Renal cortical epithelial cell (primary cell): Measurements from ENCODE around the gene UBE2QL1. TPM values are rescaled to one million over a fixed set of nuclear protein-coding genes. Genes with fewer than 3 reads are reported as not detected.

Experiments
- DNase-seq: peaks from one replicate; pipeline ENCODE4 v3.0.0-alpha.2; 2011; ENCODE audit warnings: low read depth
- total RNA-seq: library from RNA; depleted of rRNA; stranded (reverse); fragments of >200 nt; gene quantifications from 2 replicates; pipeline ENCODE4 v1.2.3, GENCODE V29; 2014

UBE2QL1 gene
- total RNA-seq, 1 donor from 2014 or later, result not detected

DNA sequence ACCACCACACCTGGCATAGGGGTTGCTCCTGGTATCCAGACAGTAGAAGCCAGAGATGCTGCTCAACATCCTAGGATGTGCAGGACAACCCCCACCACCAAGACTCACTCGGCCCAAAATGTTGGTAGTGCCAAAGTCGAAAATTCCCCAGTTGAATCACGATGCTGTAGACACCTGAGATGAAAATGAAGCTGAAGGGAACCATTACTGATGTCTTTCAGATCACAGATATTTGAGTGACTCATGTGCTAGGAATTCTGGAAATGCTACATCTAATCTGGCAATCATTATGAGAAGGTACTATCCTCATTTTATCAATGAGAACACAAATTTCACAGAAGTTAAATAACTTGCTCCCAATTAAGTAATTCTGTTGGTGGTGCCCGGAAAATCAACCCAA lies 21.0 kb upstream of the UBE2QL1 start:
- no peak for DNase-seq

DNA sequence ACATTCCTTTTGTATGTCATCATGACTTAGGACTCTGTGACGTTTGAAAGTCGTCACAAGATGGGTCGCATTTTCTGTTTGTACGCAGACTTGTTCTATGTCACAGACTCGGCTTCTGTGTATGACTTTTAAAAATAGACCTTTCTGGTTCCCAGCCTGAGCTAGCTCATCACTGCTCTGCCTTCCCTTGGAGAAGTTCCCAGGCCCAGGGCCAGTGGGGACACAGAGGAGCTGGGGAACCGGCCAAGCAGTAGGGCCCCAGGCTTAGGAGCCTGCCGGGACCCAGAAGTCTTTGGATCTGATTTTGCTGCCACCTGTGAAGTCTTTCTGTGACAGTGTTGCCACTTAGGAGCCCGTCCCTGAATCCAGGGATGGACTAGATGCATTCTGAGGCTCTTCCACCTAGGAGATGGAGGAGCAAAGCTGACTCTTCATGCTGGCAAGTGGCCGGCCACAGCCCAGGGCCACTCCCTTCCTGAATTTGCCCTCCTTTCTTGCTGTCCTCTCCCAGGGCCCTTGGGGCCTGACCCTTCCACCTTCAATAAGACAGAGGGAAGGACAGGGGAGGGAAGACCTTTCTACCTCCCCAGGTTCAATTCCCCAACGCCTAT lies 18.1 kb upstream of the UBE2QL1 start:
- DNase-seq, result no peak

DNA sequence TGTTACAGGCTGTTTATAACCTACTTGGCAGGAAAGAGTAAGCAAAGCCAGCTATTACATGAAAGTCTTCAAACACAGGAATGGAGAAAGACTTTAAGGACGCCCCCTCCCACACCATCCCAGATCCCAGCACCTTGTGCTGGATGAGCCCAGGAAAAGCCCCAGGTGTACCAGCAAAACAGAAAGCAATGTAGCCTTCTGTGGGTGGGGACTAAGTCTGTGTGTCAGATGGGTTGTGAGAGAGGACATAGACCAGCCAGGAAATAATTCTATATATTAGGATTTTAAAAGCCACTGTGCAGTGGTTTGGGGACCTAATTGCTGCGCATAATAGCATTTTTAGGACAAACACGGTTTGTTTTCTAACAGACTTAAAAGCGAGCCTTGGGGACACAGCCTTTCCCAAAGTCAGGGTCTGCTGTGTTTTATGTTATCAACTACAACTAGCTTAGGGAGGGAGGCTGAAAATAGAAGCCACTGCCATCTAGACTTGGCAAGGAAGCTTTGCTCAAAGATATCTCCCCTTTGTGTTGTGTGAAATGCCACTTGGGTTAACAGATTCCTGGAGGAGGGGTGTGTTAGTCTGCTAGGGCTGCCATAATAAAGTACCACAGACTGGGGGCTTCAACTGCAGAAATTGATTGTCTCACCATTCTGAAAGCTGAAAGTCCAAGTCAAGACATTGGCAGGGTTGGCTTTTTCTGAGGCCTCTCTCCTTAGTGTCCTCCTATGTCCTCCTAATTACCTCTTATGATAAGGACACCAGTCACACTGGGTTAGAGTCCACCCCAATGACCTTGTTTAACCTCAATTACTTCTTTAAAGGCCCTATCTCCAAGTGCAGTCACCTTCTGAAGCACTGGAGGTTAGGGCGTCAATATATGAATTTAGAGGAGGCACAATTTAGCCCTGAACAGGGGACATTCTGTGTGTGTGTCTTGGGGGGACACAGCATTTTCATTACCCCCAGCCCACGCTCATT lies 17.2 kb upstream of the UBE2QL1 start:
- no peak for DNase-seq

DNA sequence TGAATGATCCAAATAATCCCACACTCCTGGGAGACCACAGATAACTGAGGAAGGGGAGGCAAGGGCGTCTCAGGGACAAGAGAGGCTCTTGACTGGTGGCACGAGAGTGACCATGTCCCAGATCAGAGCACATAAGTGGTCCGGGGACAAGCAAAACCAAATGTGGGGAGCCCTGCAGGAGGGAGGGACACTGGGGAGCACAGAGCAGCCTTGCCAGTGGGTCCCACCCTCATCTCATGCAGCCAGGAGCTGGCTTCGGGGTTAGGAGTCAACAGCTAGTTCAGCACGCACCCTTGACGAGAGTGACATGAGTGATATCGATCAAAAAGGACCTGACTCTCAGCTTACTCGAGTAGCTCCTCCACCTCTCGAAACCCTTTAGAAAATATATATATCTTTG lies 16.5 kb upstream of the UBE2QL1 start:
- no peak for DNase-seq

DNA sequence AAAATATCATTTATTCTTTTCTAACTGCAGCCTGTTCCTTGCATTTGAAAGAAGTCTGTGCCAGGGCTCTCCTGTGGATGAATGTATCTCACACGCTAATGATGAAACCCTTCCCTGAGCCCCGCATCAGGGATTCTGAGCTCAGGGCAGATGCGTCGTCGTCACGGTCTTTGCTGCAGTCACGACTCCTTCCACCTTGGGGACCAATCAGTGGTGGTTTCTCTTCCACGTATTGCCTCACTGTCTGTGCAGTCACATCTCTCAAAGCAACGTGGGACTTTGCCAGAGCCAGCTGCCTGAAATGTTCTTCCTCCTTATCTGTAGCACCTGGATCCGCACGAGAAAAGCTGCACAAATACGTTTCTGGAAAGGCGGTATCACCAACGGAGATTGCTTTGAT lies 13.9 kb upstream of the UBE2QL1 start:
- DNase-seq, result no peak

DNA sequence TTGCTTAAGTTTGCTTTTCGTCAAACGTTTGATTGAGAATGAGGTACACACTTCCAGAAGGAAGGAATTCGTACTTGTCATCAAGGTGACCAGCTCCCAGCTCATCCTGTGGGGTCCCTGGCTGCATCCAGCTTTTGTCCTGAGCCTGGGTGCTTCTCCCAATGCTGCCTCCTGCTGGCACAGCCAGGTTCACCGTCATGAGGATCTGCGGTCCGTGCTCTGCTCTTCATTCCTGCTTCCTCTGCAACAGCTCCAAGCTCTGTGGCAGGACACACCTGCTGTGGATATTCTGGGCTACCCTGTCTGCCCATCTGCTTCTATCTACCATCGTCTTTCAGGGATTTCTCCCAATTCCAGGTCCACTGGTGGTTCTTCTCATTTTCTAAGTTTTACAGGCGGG lies 13.3 kb upstream of the UBE2QL1 start:
- DNase-seq, result no peak

DNA sequence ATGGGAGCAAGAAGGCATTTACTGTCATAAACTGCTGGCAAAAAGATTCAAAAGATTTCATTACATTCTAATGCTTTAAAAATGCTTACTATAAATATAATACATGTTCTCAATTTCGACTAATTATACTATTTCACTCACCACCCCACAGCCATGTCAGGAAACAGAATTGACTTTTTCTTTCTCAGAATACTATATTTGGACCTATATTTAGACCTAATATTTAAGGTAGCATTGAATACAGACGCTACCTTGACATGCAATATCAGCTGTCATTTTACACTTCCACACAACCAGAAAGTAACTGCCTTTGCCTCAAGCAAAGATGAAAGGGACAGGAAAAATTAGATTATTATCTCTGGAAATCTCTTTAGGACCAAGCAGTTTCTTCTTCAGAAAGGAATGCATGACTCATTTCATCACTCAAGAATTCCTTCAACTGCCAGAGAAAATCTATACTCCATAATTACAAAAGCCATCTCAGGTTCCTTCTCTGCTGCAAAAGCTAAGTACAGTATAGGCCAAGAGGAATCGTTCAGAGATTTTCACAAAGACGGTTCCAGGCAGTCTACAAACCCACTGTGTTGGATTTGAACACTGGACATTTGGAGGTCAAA lies 11.8 kb upstream of the UBE2QL1 start:
- DNase-seq, result no peak

DNA sequence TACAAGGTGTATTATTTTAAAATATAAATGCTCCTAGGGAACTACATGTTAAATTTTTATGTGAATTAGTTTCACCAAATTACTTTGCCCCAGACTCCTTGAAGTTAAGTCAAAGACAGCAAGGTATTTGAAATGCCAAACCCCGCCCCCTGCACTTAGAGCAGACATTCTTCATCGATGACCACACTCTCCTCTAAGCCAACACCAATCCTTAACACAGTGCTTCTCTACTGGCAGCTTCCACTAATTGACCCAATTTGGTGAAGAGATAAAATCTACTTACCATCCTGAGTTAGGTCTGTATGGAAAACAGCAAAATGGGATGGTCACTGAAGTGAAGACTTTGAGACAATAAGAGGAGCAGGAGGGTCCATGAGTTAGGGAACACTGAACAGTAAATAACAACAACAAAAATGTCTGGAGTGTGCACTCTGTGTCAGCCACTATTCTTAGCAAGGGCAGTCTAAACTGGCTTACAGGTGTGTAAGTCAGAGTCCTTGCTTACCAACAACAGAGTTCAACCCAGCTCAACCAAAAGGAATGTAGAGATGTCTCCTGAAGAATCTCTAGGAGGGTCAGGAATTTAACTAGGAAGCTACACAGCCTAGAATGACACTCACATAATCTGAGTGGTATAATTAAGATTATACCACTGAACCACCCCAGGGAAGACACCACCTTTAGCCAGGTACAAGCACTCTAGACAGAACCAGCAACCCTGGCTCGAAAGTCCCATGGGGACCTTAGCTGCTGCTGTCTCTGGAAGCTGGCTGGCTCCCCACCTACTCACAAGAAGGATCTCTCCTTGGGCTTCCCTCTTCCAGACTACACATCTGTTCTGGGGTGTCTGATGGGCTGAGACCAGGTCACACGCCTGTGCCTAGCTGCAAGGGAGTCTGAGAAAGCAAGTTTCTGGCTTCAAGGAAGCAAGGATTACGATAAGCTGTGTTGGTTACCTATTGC lies 8.8 kb upstream of the UBE2QL1 start:
- no peak for DNase-seq

DNA sequence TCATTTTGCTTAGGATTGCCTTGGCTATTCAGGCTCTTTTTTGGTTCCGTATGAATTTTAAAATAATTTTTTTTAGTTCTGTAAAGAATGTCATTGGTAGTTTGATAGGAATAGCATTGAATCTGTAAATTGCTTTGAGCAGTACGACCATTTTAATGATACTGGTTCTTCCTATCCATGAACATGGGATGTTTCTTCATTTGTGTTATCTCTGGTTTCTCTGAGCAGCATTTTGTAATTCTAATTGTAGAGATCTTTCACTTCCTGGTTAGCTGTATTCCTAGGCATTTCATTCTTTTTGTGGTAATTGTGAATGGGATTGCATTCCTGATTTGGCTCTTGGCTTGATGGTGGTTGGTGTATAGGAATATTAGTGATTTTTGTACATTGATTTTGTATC lies 6.3 kb upstream of the UBE2QL1 start:
- no peak for DNase-seq

DNA sequence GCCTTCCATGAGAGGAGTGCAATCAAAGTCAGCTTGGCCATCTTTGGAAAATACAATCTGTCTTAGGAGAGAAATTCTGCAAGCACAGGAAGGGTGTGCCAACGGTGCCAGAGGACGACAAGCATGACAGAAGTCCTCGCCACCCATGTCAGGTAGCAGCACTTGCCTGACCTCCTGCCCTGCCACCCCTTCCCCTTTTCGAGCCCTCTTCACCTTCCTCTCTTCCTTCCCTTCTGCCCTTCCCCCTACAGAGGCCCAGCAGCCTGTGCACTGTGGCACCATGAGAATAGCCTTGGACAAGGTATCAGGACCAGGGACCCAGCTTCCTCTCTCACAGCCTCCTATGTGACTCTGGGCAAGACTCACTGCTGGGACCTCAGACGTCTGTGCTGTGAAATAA lies 5.3 kb upstream of the UBE2QL1 start:
- DNase-seq, result no peak

DNA sequence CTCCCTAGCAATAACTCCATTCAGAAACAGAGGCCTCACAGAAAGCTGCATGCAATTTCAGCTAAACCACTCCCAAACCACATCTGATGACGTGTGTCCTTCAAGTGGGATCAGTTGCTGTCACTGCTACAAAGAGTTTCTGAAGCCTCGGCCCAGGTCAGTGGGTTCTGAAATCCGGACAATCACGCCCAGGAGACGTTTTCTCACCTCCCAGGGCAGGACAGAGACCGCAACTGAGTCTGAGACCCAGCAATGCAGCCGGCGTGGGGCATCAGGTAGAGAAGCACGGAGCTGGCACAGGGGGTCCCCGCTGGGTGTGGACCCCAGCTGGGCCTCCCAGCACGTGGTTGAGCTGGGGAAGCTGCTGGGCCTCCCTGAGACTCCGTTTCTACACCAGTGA lies 2.6 kb upstream of the UBE2QL1 start:
- DNase-seq, result no peak

DNA sequence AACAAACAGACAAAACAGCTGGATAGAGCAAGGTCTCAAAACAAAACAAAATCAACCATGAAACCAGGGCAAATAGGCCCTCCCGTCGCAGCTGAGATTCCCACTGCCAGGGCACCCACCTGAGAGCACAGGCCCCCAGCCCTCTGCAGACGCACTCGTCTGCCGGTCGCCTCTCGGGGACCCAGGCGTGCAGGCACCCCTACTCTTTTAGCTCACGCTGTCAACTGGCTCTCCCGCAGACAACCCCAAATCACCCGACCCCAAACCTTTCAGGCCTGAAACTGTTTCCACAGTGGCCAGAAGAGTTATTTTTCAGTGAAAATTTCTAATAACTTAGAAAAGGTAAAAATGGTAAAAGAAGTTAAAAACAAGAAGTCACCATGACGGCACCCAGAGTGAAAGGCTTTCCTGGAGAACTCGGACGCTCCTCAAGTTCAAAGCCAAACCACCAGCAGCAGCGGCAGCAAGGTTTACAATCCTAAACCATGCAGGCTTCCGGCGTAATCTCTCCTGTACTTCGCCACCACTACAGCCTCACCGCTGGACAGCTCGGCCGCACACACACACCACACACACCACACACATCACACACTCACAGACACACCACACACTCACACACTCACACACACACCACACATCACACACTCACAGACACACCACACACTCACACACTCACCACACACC lies 1.9 kb upstream of the UBE2QL1 start:
- no peak for DNase-seq

DNA sequence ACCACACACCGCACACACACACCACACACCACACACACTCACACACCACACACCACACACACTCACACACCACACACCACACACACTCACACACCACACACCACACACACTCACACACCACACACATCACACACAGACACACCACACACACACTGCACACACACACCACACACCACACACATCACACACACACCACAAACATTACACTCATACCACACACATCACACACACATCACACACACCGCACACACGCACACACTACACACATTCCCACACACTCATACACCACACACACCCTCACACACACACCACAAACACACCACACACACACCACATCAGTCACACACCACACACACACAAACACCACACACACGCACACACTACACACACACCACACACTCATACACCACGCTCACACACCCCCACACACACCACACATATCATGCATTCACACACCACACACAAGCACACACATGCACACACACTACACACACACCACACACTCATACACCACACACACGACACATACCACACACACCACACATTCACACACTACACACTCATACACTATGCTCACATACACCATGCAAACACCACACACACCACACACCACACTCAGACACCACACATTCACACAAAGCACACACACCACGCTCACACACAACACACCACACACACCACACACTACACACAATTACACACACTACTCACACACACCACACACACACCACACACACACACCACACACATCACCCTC lies 1.1 kb upstream of the UBE2QL1 start:
- DNase-seq, result no peak

DNA sequence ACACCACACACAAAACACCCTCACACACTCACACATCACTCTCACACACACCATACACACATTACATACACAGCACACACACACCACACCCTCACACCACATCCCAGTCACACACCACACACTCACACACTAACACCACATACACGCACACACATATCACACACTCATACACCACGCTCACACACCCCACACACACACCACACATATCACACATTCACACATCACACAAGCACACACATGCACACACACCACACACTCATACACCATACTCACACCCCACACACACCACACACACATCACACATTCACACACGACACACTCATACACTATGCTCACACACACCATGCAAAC lies 543 bp upstream of the UBE2QL1 start:
- no peak for DNase-seq

DNA sequence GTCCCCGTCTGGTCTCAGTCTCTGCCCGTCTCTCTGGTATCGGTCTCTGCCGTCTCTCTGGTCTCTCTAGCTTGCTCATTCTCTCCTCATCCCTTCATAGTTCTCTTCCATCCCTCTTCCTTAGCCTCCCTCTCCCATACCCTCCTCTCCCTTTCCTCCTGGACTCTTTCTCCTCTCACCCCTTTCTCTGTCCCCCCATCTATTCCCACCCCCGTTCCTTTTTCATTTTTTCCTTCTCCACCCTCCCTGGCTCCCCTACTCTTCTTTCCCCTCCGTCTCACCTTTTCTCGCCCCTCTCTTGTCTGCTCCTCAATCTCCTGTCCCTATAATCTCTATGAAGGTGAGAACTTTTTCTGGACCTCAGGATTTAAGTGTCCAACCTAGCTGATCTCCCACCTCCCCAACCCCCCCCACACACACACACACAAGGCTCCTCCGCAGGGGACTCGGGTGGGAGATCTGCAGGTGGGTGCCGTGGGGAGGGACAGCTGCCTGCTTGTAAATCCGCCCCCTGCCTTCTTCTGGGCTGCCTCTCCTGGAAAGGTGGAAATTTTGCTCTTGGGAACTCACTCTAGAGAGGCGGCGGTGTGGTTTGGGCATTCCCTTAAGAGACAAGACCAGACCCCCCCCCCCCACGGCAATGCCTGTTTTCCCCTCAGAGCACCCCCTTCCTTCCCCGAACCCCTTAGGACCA lies 953 bp downstream of the UBE2QL1 start:
- DNase-seq, result no peak

DNA sequence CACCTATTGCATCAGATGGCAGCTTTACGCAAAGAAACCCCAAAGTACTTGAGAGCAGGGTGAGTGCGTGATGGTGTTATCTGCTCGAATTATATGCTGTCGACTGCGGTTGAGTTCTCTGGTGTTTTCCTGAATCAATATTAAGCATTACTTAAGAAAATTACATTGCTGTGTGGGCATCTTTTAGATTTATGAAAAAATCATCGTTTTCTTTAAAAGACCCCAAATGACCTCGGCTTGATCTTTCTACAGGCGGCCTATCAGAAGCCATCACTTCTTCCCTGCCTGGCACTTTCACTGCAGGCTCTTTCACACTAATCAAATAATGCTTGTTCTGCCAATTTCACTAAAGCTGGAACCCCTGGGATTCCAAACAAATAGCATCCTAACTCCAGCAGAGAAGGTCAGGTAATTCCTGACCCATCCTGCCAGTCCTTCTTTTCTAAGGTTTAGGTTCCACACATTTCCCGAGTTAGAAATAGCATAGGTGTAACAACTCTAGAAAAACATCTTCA lies 1.7 kb downstream of the UBE2QL1 start:
- no peak for DNase-seq

DNA sequence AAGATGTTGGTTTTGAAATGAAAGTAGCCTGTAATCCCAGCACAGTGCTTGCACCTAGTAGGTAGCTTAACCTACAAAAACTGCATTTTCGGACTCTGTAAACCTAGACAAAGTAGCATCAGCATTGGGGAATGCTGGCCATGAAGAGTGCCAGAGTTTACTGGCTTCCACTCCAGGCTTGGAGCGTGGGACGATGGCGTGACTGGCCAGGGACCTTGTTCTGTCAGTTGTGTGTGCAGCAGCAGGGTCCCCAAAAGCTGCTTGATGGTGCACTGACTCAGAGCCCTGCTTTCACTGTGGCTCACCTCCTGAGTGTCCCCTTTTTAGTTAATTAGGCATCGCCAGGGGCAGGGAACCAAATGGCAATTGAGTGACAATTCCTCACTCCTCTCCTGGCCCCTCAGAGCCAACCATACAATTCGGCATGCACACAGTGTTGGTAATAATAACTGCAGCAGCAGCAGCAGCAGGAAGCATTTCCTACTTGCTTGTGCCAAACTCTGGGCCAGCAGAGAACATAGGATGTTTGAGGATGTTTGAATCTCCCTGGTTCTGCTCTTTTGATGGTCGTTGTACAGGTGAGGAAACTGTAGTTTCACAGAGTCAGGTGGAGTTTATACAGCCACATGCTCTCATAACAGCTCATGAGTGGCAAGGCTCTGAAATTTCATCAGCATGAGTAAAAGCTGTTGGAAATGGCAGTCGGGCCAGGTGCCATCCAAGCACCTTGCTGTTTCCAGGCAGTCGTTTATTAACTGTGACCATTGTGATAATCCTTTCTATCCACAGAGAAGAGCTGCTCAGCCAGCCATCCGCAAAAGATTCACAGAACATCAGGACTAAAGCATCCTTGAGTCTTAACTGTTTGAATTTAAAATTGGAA lies 4.2 kb downstream of the UBE2QL1 start:
- no peak for DNase-seq

DNA sequence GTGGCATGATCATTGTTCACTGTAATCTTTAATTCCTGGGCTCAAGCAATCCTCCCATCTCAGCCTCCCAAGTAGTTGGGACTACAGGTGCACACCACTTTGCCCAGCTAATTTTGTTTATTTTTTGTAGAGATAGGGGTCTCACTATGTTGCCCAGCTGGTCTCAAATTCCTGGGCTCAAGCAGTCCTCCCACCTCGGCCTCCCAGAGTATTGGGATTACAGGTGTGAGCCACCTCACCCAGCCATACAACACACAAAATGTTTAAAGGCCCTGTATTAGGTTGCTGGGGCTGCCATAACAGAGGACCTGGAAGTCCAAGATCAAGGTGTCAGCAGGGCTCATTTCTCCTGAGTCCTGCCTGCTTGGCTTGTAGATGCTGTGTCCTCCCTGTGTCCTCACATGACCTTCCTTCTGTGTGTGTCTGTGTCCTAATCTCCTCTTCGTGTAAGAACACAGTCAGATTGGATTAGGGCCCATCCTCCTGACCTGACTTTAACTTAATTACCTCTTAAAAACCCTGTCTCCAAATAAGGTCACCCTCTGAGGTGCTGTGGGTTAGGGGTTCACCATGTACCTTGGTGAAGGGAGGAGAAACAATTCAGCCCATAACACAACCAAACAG lies 5.4 kb downstream of the UBE2QL1 start:
- no peak for DNase-seq
